ENCODE results near the gene SYCP2.

SYCP2 gene

DNA sequence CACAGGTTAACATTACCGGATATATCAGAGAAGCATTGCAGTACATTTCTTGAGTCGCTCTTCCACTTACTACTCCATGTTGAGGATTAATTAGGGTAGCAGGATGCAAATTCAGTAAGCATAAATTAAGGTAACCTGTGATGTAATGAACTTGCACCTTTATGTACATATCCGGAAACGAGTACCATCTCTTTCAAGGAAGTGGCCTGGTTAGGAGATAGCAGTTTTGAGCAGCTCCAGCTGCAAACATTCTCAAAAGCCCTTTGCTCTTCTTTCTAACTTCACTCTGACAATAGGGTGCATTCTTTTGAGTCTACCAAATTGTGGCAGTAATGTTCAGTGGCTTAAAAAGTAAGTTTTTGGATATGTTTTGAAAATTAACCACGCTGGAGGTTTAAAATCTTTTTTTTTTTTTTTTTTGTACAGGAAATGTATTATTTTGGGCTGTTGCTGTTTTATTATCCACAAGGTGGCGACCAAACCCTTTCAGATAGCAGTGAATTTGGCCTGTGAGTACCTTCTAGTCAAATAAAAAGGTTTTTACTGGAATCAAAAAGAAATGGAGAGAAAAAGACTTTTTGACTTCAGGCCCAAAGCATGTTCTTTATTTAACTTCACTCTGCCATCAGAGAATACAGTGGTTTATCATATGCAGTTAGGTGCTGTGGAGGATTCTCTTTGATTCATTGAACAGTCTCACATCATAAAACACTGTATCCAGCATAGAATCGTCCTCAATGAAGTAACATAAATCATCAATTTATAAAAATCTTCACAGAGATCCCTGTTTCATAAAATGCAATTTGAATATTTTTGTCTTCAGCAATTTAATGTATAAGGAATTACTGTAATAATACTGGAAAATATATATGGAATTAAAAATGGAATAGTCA, 15.6 kb upstream of the SYCP2 start:
- no peak overlapping the region for H4K8ac ChIP-seq (ENCODE audit: low read depth, low read length)
- H3K79me2 ChIP-seq (ENCODE audit: control insufficient read depth, insufficient read depth, low read length, poor library complexity): no peaks in the 10 kb centered on the region
- H4K12ac ChIP-seq (ENCODE audit: low read depth, low read length): no peak overlapping the region
- H2BK5ac ChIP-seq (ENCODE audit: low read depth, low read length, poor library complexity): no peak overlapping the region
- peak in 1 of 2 donors; percentile 63 for DNase-seq
- no peak overlapping the region for H3K27ac ChIP-seq (ENCODE audit: low read depth, low read length)
- H2BK120ac ChIP-seq (ENCODE audit: insufficient read depth, low read length, poor library complexity): no peak overlapping the region
- H2AFZ ChIP-seq (ENCODE audit: insufficient read depth, low read length, poor library complexity): no peak overlapping the region
- no peaks in the 10 kb centered on the region for H3K79me1 ChIP-seq (ENCODE audit: low read length)
- no peak overlapping the region for H3K9ac ChIP-seq (ENCODE audit: low read length)
- H3K18ac ChIP-seq (ENCODE audit: low read length): no peak overlapping the region
- H3K4ac ChIP-seq (ENCODE audit: low read depth, low read length): no peak overlapping the region
- no peak overlapping the region for H2AK5ac ChIP-seq (ENCODE audit: low read length)
- no peak overlapping the region for H3K4me3 ChIP-seq (ENCODE audit: low read depth, low read length)
- H4K91ac ChIP-seq (ENCODE audit: low read depth, low read length): no peak overlapping the region
- no CpG with 5 or more reads among the region's 7 CpGs for WGBS (ENCODE audit: extremely low coverage, insufficient coverage, insufficient read length)
- H3K4me1 ChIP-seq (ENCODE audit: control insufficient read depth in 1 of 2, insufficient read depth in 2 of 2, low read length in 2 of 2): peaks cover 0 to 2% of the 10 kb centered on the region in 2 experiments
- no peak overlapping the region for H3K23ac ChIP-seq (ENCODE audit: low read length)
- peaks cover 3 to 7% of the 10 kb centered on the region in 2 experiments for H3K36me3 ChIP-seq (ENCODE audit: control insufficient read depth in 1 of 2, insufficient read depth in 2 of 2, low read length in 2 of 2)
- H2BK12ac ChIP-seq (ENCODE audit: low read length): no peak overlapping the region
- H3K14ac ChIP-seq (ENCODE audit: low read length): no peak overlapping the region
- no peaks in the 10 kb centered on the region for H3K9me3 ChIP-seq (ENCODE audit: insufficient read depth, low read depth, low read length)
- H3K27me3 ChIP-seq (ENCODE audit: insufficient read depth, low read length): no peaks in the 10 kb centered on the region
- no peak overlapping the region for H3K4me2 ChIP-seq (ENCODE audit: low read length)

DNA sequence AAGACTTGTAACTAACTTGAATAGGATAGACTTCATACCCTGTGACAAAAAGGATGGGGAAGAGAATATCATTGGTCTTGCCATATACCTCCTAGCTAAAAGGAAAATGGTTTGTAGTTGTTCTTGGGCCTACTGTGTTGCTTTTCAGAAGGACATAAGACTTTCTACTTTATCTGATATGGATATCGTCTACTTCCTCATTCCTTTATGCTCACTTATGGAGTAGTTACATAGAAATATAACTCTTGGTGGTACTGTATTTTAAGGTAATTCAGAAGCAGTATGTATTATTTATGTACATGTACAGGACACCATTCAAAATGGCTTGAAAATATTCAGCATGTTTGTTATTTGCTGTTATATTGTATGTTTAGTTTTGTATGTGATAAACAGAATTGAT, 14.8 kb upstream of the SYCP2 start:
- no CpG with 5 or more reads among the region's 1 CpG for WGBS (ENCODE audit: extremely low coverage, insufficient coverage, insufficient read length)
- Histone ChIP-seq H3K27me3 (ENCODE audit: insufficient read depth, low read length) (no peaks in the 10 kb centered on the region), H3K18ac (ENCODE audit: low read length) (no peak overlapping the region)

DNA sequence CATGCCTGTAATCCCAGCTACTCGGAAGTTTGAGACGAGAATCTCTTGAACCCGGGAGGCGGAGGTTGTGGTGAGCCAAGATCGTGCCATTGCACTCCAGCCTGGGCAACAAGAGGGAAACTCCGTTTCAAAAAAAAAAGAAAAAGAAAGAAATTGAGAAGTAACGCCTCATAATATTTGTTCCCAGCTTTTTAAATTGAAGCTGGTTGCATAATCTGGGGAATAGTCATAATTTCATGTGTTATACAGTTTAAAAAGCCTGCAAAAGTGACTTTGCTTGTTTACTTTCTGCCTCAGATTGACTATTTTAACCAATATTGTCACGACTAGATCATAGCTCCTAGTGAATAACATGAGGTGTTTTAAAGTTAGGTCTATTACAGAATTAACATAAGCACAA, 13.9 kb upstream of the SYCP2 start:
- Histone ChIP-seq H3K27me3 (ENCODE audit: insufficient read depth, low read length) (no peaks in the 10 kb centered on the region), H3K18ac (ENCODE audit: low read length) (no peak overlapping the region), H3K14ac (ENCODE audit: low read length) (no peak overlapping the region), H3K79me2 (ENCODE audit: control insufficient read depth, insufficient read depth, low read length, poor library complexity) (no peaks in the 10 kb centered on the region), H4K8ac (ENCODE audit: low read depth, low read length) (no peak overlapping the region), H3K9ac (ENCODE audit: low read length) (no peak overlapping the region), H2BK120ac (ENCODE audit: insufficient read depth, low read length, poor library complexity) (no peak overlapping the region), H3K36me3 (ENCODE audit: control insufficient read depth in 1 of 2, insufficient read depth in 2 of 2, low read length in 2 of 2) (peaks cover 3 to 10% of the 10 kb centered on the region in 2 experiments), H2AK5ac (ENCODE audit: low read length) (no peak overlapping the region), H3K9me3 (ENCODE audit: insufficient read depth, low read depth, low read length) (no peaks in the 10 kb centered on the region), H3K23ac (ENCODE audit: low read length) (no peak overlapping the region), H3K79me1 (ENCODE audit: low read length) (no peaks in the 10 kb centered on the region), H3K4me2 (ENCODE audit: low read length) (no peak overlapping the region), H4K91ac (ENCODE audit: low read depth, low read length) (no peak overlapping the region), H4K12ac (ENCODE audit: low read depth, low read length) (no peak overlapping the region), H2AFZ (ENCODE audit: insufficient read depth, low read length, poor library complexity) (no peak overlapping the region), H2BK12ac (ENCODE audit: low read length) (no peak overlapping the region), H3K4me1 (ENCODE audit: control insufficient read depth in 1 of 2, insufficient read depth in 2 of 2, low read length in 2 of 2) (peaks cover 0 to 2% of the 10 kb centered on the region in 2 experiments), H3K4ac (ENCODE audit: low read depth, low read length) (no peak overlapping the region), H3K4me3 (ENCODE audit: low read depth, low read length) (no peak overlapping the region), H2BK5ac (ENCODE audit: low read depth, low read length, poor library complexity) (no peak overlapping the region), H3K27ac (ENCODE audit: low read depth, low read length) (no peak overlapping the region)
- WGBS (ENCODE audit: extremely low coverage, insufficient coverage, insufficient read length): no CpG with 5 or more reads among the region's 8 CpGs
- no peak for DNase-seq

More for the DNA sequence above, 14.8 kb upstream of the SYCP2 start:
- no peaks in the 10 kb centered on the region for H3K79me1 ChIP-seq (ENCODE audit: low read length)
- H3K9ac ChIP-seq (ENCODE audit: low read length): no peak overlapping the region
- no peak overlapping the region for H4K8ac ChIP-seq (ENCODE audit: low read depth, low read length)
- H3K9me3 ChIP-seq (ENCODE audit: insufficient read depth, low read depth, low read length): no peaks in the 10 kb centered on the region
- H3K4me1 ChIP-seq (ENCODE audit: control insufficient read depth in 1 of 2, insufficient read depth in 2 of 2, low read length in 2 of 2): peaks cover 0 to 2% of the 10 kb centered on the region in 2 experiments
- no peak overlapping the region for H4K91ac ChIP-seq (ENCODE audit: low read depth, low read length)
- no peak overlapping the region for H3K4me2 ChIP-seq (ENCODE audit: low read length)
- peak in 1 of 2 donors; percentile 18 for DNase-seq
- H3K27ac ChIP-seq (ENCODE audit: low read depth, low read length): no peak overlapping the region
- no peak overlapping the region for H3K4ac ChIP-seq (ENCODE audit: low read depth, low read length)
- no peak overlapping the region for H2BK5ac ChIP-seq (ENCODE audit: low read depth, low read length, poor library complexity)
- H3K14ac ChIP-seq (ENCODE audit: low read length): no peak overlapping the region
- no peak overlapping the region for H2BK12ac ChIP-seq (ENCODE audit: low read length)
- no peak overlapping the region for H2AFZ ChIP-seq (ENCODE audit: insufficient read depth, low read length, poor library complexity)
- H3K79me2 ChIP-seq (ENCODE audit: control insufficient read depth, insufficient read depth, low read length, poor library complexity): no peaks in the 10 kb centered on the region
- no peak overlapping the region for H4K12ac ChIP-seq (ENCODE audit: low read depth, low read length)
- no peak overlapping the region for H3K4me3 ChIP-seq (ENCODE audit: low read depth, low read length)
- no peak overlapping the region for H3K23ac ChIP-seq (ENCODE audit: low read length)
- no peak overlapping the region for H2AK5ac ChIP-seq (ENCODE audit: low read length)
- peaks cover 3 to 10% of the 10 kb centered on the region in 2 experiments for H3K36me3 ChIP-seq (ENCODE audit: control insufficient read depth in 1 of 2, insufficient read depth in 2 of 2, low read length in 2 of 2)
- H2BK120ac ChIP-seq (ENCODE audit: insufficient read depth, low read length, poor library complexity): no peak overlapping the region

DNA sequence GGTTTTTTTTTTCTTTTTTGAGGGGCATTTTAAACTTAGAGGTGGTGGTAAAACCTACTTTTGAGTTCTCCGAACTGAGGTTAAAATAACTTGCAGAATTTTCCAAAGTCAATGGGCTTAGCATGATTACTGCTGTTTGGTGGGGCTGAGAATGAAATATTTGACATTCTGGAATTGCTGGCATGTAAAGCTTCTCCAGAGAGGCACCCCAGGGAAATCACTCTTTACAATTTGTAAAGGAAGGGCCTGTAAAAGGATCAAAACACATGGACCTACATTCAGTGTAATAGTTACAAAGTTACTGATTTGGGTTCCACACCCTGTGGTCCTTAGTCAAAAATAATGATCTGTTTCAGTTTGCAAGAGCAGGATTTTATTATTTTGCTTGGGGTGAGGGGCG, 12.3 kb upstream of the SYCP2 start:
- Histone ChIP-seq H3K36me3 (ENCODE audit: control insufficient read depth in 1 of 2, insufficient read depth in 2 of 2, low read length in 2 of 2) (peaks cover 3 to 10% of the 10 kb centered on the region in 2 experiments), H4K8ac (ENCODE audit: low read depth, low read length) (no peak overlapping the region)
- no CpG with 5 or more reads among the region's 2 CpGs for WGBS (ENCODE audit: extremely low coverage, insufficient coverage, insufficient read length)

More for the DNA sequence above, 12.3 kb upstream of the SYCP2 start:
- Histone ChIP-seq H3K4me2 (ENCODE audit: low read length) (peak overlapping the region; percentile 45), H3K23ac (ENCODE audit: low read length) (no peak overlapping the region), H2BK5ac (ENCODE audit: low read depth, low read length, poor library complexity) (no peak overlapping the region), H2BK12ac (ENCODE audit: low read length) (no peak overlapping the region), H2AFZ (ENCODE audit: insufficient read depth, low read length, poor library complexity) (no peak overlapping the region), H3K4ac (ENCODE audit: low read depth, low read length) (no peak overlapping the region), H2AK5ac (ENCODE audit: low read length) (no peak overlapping the region), H3K18ac (ENCODE audit: low read length) (no peak overlapping the region), H3K9ac (ENCODE audit: low read length) (no peak overlapping the region), H3K4me3 (ENCODE audit: low read depth, low read length) (no peak overlapping the region), H3K27me3 (ENCODE audit: insufficient read depth, low read length) (no peaks in the 10 kb centered on the region), H3K79me1 (ENCODE audit: low read length) (peaks cover 3% of the 10 kb centered on the region), H3K27ac (ENCODE audit: low read depth, low read length) (no peak overlapping the region), H4K91ac (ENCODE audit: low read depth, low read length) (no peak overlapping the region), H2BK120ac (ENCODE audit: insufficient read depth, low read length, poor library complexity) (no peak overlapping the region), H4K12ac (ENCODE audit: low read depth, low read length) (no peak overlapping the region), H3K9me3 (ENCODE audit: insufficient read depth, low read depth, low read length) (no peaks in the 10 kb centered on the region), H3K79me2 (ENCODE audit: control insufficient read depth, insufficient read depth, low read length, poor library complexity) (no peaks in the 10 kb centered on the region), H3K4me1 (ENCODE audit: control insufficient read depth in 1 of 2, insufficient read depth in 2 of 2, low read length in 2 of 2) (peaks cover 0 to 2% of the 10 kb centered on the region in 2 experiments), H3K14ac (ENCODE audit: low read length) (no peak overlapping the region)
- no peak for DNase-seq

Data from trophoblast cell (in vitro differentiated cells and primary cell).